ENCODE data around the gene SCAMP1.

DNA sequence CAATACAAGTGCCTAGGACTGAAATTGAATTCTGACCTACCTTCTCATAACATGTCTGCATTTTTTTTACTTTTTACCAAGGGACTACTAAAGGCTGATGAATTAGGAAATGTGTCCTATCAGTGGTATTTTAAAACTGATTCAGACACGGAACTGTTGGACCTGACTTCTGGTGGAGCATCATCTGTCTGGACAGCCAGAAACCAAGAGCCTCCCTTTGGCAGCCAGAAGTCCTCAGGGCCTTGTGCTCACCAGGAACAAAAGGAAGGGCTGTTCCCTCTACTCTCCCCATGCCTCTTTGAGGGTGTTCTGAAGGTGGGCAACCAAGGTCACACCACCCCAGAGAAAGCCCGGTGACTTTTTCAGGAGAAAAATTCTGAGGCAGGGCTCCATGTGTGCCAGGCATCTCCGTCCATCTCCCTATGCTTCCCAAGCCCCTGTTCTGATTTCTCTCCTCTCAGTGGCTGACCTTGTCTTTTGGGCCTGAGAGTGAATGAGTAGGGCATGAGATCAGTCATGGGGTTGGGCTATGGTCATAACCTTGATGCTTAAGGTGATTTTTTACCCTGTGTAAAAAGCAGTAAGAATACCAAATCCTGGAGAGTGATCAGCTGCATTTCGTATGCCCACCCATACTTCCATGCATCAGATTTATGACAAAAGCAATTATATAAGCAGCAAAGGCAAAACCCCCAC, 143.7 kb downstream of the SCAMP1 start:
- TF ChIP-seq EZH2 (IDR thresholded peaks at IDR 0.05; ENCODE audit: insufficient read depth, poor library complexity, severe bottlenecking), result no peak
- TF ChIP-seq EZH2phosphoT487 (IDR thresholded peaks at IDR 0.05; ENCODE audit: insufficient read depth, low read depth), result no peak
